Esophagus (tissue), 2 donors: ENCODE data around the gene RNF207. TPM values are rescaled to one million over a fixed set of nuclear protein-coding genes. Genes with fewer than 3 reads are reported as not detected.
"Not testable (repeated sequence)": the region's sequence is repeated elsewhere in the genome, so short reads cannot be mapped to it uniquely, and the experiment has no call there.

Source experiments
- H3K27ac ChIP-seq, 2 donors: one replicate each; pipeline ENCODE4 v1.5.1; 2013; ENCODE audit warnings: low read depth in 2 of 2, mild to moderate bottlenecking in 2 of 2, inconsistent platforms in 1 of 2, low read length in 1 of 2, moderate library complexity in 1 of 2
- H3K27me3 ChIP-seq, 2 donors: one replicate each; pipeline ENCODE4 v1.6.1; 2013; ENCODE audit warnings: low read length in 2 of 2, control low read depth in 1 of 2, mild to moderate bottlenecking in 1 of 2; ENCODE audit not compliant: insufficient read depth in 2 of 2, control insufficient read depth in 1 of 2
- H3K36me3 ChIP-seq, 2 donors: one replicate each; pipeline ENCODE4 v1.6.1; 2013; ENCODE audit warnings: low read length in 1 of 2; ENCODE audit not compliant: control insufficient read depth in 2 of 2, insufficient read depth in 2 of 2
- H3K4me1 ChIP-seq, 2 donors: one replicate each; pipeline ENCODE4 v1.6.1; 2013; ENCODE audit warnings: low read length in 1 of 2; ENCODE audit not compliant: control insufficient read depth in 2 of 2, insufficient read depth in 2 of 2
- H3K4me3 ChIP-seq, 2 donors: one replicate each; pipeline ENCODE4 v1.5.1; 2013; ENCODE audit warnings: low read length in 2 of 2, mild to moderate bottlenecking in 2 of 2, low read depth in 1 of 2, moderate library complexity in 1 of 2
- H3K9me3 ChIP-seq, 2 donors: one replicate each; pipeline ENCODE4 v1.6.1; 2013; ENCODE audit warnings: mild to moderate bottlenecking in 2 of 2, low read depth in 1 of 2, low read length in 1 of 2, moderate library complexity in 1 of 2; ENCODE audit not compliant: control insufficient read depth in 2 of 2, insufficient read depth in 1 of 2
- WGBS, 2 donors: extraction: QIAGEN DNeasy Blood & Tissue Kit; methylation state at CpG; one replicate each; pipeline ENCODE4 v1.1.7; 2013; 5-methylcytosine and 5-hydroxymethylcytosine counted together
- polyA plus RNA-seq, 2 donors: library from polyadenylated mRNA; stranded (reverse); fragments of 200-250 nt; gene quantifications; one replicate each; pipeline ENCODE4 v1.2.3, GENCODE V29; 2013
- donor health status: healthy with polysubstance abuse.
- donor health status: Bipolar disorder and iron deficiency.

Gene RNF207
- polyA plus RNA-seq, 2 donors: 17.0 to 68.0 TPM

- 23 to 32% methylated on average over 98 to 99 of the region's 99 CpGs for WGBS, 2 donors
- Histone ChIP-seq H3K9me3 (no peaks in the 10 kb centered on the region), H3K27me3 (no peaks in the 10 kb centered on the region), H3K27ac (no peak overlapping the region), H3K4me1 (peaks cover 0 to 21% of the 10 kb centered on the region in 2 donors), H3K36me3 (peaks cover 5 to 28% of the 10 kb centered on the region in 2 donors), H3K4me3 (peak overlapping the region; percentile 12 to 28)
These were observed 3.1 kb downstream of the RNF207 start for GRCh38 chr1:6208723-6209660.

- 87 to 91% methylated on average over 13 to 17 of the region's 17 CpGs for WGBS, 2 donors
- H3K27ac ChIP-seq: no peak overlapping the region
- H3K27me3 ChIP-seq: no peaks in the 10 kb centered on the region
- H3K4me3 ChIP-seq: no peak overlapping the region
- peaks cover 5 to 28% of the 10 kb centered on the region in 2 donors for H3K36me3 ChIP-seq
- H3K9me3 ChIP-seq: no peaks in the 10 kb centered on the region
- H3K4me1 ChIP-seq: peaks cover 0 to 18% of the 10 kb centered on the region in 2 donors
These were observed 4.0 kb downstream of the RNF207 start for GRCh38 chr1:6209661-6210580.

GRCh38 chr1:6210591-6211355, 4.9 kb downstream of the RNF207 start:
- 92 to 95% methylated on average over 19 to 29 of the region's 29 CpGs for WGBS, 2 donors
- Histone ChIP-seq H3K36me3 (peaks cover 5 to 28% of the 10 kb centered on the region in 2 donors), H3K9me3 (no peaks in the 10 kb centered on the region), H3K4me1 (peaks cover 0 to 16% of the 10 kb centered on the region in 2 donors), H3K4me3 (no peak overlapping the region), H3K27me3 (no peaks in the 10 kb centered on the region), H3K27ac (no peak overlapping the region)

- Histone ChIP-seq H3K9me3 (no peaks in the 10 kb centered on the region), H3K36me3 (peaks cover 5 to 33% of the 10 kb centered on the region in 2 donors), H3K27me3 (no peaks in the 10 kb centered on the region), H3K27ac (no peak overlapping the region), H3K4me3 (no peak overlapping the region), H3K4me1 (peaks cover 0 to 13% of the 10 kb centered on the region in 2 donors)
- WGBS, 2 donors: 90% methylated on average over 16 of the region's 16 CpGs
These were observed 5.8 kb downstream of the RNF207 start for GRCh38 chr1:6211731-6212130.

- H3K9me3 ChIP-seq: no peaks in the 10 kb centered on the region
These were observed 6.5 kb downstream of the RNF207 start for GRCh38 chr1:6212193-6212959.

GRCh38 chr1:6218375-6219164, 12.7 kb downstream of the RNF207 start:
- peaks cover 0 to 16% of the 10 kb centered on the region in 2 donors for H3K36me3 ChIP-seq
- 82 to 88% methylated on average over 16 of the region's 16 CpGs for WGBS, 2 donors
- peak overlapping the region in 1 of 2 donors; percentile 71 for H3K27ac ChIP-seq
- peaks cover 0 to 11% of the 10 kb centered on the region in 2 donors for H3K4me1 ChIP-seq
- no peaks in the 10 kb centered on the region for H3K9me3 ChIP-seq
- H3K4me3 ChIP-seq: no peak overlapping the region
- no peaks in the 10 kb centered on the region for H3K27me3 ChIP-seq

More at GRCh38 chr1:6212193-6212959, 6.5 kb downstream of the RNF207 start:
- no peak overlapping the region for H3K4me3 ChIP-seq
- WGBS, 2 donors: 84 to 85% methylated on average over 20 of the region's 20 CpGs
- no peak overlapping the region for H3K27ac ChIP-seq
- H3K36me3 ChIP-seq: peaks cover 5 to 33% of the 10 kb centered on the region in 2 donors
- H3K27me3 ChIP-seq: no peaks in the 10 kb centered on the region
- H3K4me1 ChIP-seq: peaks cover 0 to 7% of the 10 kb centered on the region in 2 donors

- H3K27ac ChIP-seq: peak overlapping the region; percentile 83 to 92
- H3K27me3 ChIP-seq: not testable (repeated sequence)
These were observed 13.7 kb downstream of the RNF207 start for GRCh38 chr1:6219641-6220040.

GRCh38 chr1:6220236-6220635, 14.3 kb downstream of the RNF207 start:
- H3K9me3 ChIP-seq: no peaks in the 10 kb centered on the region
- H3K27ac ChIP-seq: peak overlapping the region; percentile 83 to 92
- WGBS, 2 donors: 52 to 65% methylated on average over 8 of the region's 8 CpGs
- H3K36me3 ChIP-seq: peaks cover 5 to 28% of the 10 kb centered on the region in 2 donors
- peaks cover 0 to 14% of the 10 kb centered on the region in 2 donors for H3K4me1 ChIP-seq
- H3K27me3 ChIP-seq: no peaks in the 10 kb centered on the region
- no peak overlapping the region for H3K4me3 ChIP-seq

More at GRCh38 chr1:6219641-6220040, 13.7 kb downstream of the RNF207 start:
- Histone ChIP-seq H3K36me3 (peaks cover 2 to 22% of the 10 kb centered on the region in 2 donors), H3K4me1 (peaks cover 0 to 14% of the 10 kb centered on the region in 2 donors)
- H3K4me3 ChIP-seq, H3K9me3 ChIP-seq: not testable (repeated sequence)
- 83 to 84% methylated on average over 11 of the region's 11 CpGs for WGBS, 2 donors
